HG02763 (cell line): ENCODE measurements around the gene EXO1.
A peak's percentile ranks its signal among the peaks of the same experiment; 100 is the strongest.
"Not testable (repeated sequence)": the region's sequence is repeated elsewhere in the genome, so short reads cannot be mapped to it uniquely, and the experiment has no call there.

ENCODE experiments used
- ATAC-seq: cut with Tn5 transposase; IDR thresholded peaks from one replicate; pipeline ENCODE4 v1.9.1; 2021; ENCODE audit warnings: mild to moderate bottlenecking, moderate library complexity; ENCODE audit not compliant: unreplicated experiment

EXO1 gene

GRCh38 chr1:241847796-241848685 is at the start of gene EXO1:
Gene EXO1 (plus strand): TSS chr1:241848204. CDS start chr1:241850426, 2,222 bp downstream.
- peak; percentile 97 for ATAC-seq

GRCh38 chr1:241799416-241799815 is 48.6 kb upstream of the EXO1 start:
- ATAC-seq = no peak

- no peak for ATAC-seq
Observed at GRCh38 chr1:241800640-241801039, 47.4 kb upstream of the EXO1 start.

GRCh38 chr1:241802863-241803262 is 45.1 kb upstream of the EXO1 start:
- no peak for ATAC-seq

GRCh38 chr1:241804706-241805105 is 43.3 kb upstream of the EXO1 start:
- ATAC-seq = not testable (repeated sequence)

- no peak for ATAC-seq
Observed at GRCh38 chr1:241808265-241808664, 39.7 kb upstream of the EXO1 start.

GRCh38 chr1:241810769-241811405 is 37.1 kb upstream of the EXO1 start:
- ATAC-seq = no peak

- no peak for ATAC-seq
Observed at GRCh38 chr1:241813768-241814320, 34.2 kb upstream of the EXO1 start.

GRCh38 chr1:241816008-241816407 is 32.0 kb upstream of the EXO1 start:
- no peak for ATAC-seq

GRCh38 chr1:241817331-241817792 is 30.6 kb upstream of the EXO1 start:
- no peak for ATAC-seq

- no peak for ATAC-seq
Observed at GRCh38 chr1:241817956-241818612, 29.9 kb upstream of the EXO1 start.

GRCh38 chr1:241819340-241819866 is 28.6 kb upstream of the EXO1 start:
- ATAC-seq = no peak

GRCh38 chr1:241821363-241821762 is 26.6 kb upstream of the EXO1 start:
- ATAC-seq = no peak

- no peak for ATAC-seq
Observed at GRCh38 chr1:241822846-241823245, 25.2 kb upstream of the EXO1 start.

- no peak for ATAC-seq
Observed at GRCh38 chr1:241823925-241824324, 24.1 kb upstream of the EXO1 start.

- ATAC-seq = no peak
Observed at GRCh38 chr1:241825581-241825980, 22.4 kb upstream of the EXO1 start.

GRCh38 chr1:241826613-241827012 is 21.4 kb upstream of the EXO1 start:
- ATAC-seq = not testable (repeated sequence)

GRCh38 chr1:241827264-241827663 is 20.7 kb upstream of the EXO1 start:
- ATAC-seq = no peak

- no peak for ATAC-seq
Observed at GRCh38 chr1:241828463-241829021, 19.5 kb upstream of the EXO1 start.

GRCh38 chr1:241829468-241829867 is 18.5 kb upstream of the EXO1 start:
- no peak for ATAC-seq
